CD1c-positive myeloid dendritic cell (primary cell): ENCODE results near the gene C16orf74.

Source experiments
- DNase-seq: peaks from one replicate; pipeline ENCODE4 v3.0.0-alpha.2; 2016; ENCODE audit errors: extremely low spot score

The C16orf74 gene

GRCh38 chr16:85673529-85674417 lies 77.1 kb downstream of the C16orf74 start:
- DNase-seq = no peak

GRCh38 chr16:85670840-85671239 lies 80.1 kb downstream of the C16orf74 start:
- no peak for DNase-seq

DNA sequence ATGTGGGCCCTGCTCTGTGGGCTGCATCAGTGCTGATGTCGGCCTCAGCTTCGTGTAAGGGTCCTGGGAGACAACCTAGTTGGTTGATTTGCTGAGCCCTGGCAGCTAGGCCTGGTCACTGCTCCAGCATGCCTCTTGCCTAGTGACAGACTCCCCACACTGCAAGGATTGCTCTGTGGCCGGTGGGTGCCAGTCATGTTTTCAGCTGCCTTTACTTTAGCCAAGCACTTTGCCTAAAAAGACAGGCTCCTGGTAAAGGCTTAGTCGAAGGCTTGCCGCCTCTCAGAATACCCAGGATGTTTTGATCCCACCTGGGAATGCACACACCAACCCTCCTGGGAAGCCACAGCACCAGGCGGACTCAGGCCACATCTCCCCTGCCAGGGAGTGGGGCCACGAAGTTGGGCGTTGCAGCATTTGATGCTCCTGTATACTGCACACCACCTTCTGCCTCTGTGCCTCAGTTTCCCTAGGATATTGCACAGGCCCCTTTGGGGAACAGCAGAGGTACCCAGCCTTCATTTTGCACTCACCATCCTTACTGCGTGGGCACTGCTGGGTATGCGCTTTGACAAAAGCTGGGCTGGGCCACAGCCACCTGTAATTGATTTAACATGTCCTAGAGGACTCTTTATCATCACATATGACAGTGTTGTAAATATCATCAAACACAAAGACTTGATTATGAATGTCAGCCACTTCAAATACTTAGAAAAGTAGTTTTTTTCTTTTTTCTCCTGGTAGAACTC lies 82.0 kb downstream of the C16orf74 start:
- no peak for DNase-seq

- DNase-seq = no peak
Observed at GRCh38 chr16:85667841-85668413, 83.0 kb downstream of the C16orf74 start.

GRCh38 chr16:85667261-85667660 lies 83.6 kb downstream of the C16orf74 start:
- DNase-seq = no peak

DNA sequence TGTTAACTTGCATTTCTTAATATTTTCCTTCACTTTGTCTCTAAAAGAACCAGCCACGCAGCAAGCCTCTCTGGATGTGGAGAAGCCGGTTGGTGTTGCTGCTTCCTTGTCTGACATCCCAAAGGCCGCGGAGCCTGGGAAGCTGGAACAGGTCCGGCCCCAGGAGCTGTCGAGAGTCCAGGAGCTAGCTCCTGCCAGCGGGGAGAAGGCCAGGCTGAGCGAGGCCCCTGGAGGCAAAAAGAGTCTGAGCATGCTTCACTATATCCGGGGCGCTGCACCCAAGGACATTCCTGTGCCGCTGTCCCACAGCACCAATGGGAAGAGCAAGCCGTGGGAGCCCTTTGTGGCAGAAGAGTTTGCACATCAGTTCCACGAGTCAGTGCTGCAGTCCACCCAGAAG lies 85.0 kb downstream of the C16orf74 start:
- DNase-seq = no peak

DNA sequence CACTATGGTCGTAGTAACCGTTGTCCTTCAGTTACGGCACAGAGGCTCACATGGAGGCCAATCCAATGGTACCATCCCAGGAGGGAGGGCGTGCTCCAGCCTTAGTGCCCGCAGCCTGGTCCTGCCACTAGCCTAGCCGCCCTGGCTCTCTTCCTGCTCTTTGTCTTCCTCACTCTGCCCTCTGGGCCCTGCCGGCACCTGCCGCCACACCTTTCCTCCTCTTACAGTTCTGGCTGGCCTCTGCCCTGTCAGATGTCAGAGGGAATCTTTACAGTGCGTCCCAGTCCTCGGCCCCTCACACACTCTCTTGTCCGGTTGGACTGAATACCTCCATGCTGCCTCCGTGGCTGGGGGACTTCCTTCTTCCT lies 85.5 kb downstream of the C16orf74 start:
- no peak for DNase-seq

GRCh38 chr16:85664580-85665372 lies 86.1 kb downstream of the C16orf74 start:
- no peak for DNase-seq

- DNase-seq = no peak
Observed at GRCh38 chr16:85663891-85664321, 87.0 kb downstream of the C16orf74 start.

GRCh38 chr16:85662976-85663830 lies 87.7 kb downstream of the C16orf74 start:
- no peak for DNase-seq

DNA sequence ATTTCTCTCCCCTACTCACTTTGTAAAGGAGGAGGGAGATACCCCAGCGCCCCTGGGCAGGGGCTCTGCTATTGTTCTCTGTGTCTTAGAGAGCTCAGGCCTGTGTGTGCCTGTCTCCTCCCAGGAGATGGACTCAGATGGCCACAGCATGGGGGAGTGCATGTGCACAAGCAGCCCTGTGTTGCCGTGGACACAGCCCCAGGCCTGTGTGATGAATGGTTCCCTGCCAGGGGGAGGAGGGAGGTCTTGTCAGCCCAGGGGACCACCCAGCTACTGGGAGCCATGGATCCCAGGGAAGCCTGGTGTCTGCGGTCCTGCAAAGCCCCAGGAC lies 88.4 kb downstream of the C16orf74 start:
- no peak for DNase-seq

- DNase-seq = no peak
Observed at GRCh38 chr16:85661740-85662481, 89.0 kb downstream of the C16orf74 start.

DNA sequence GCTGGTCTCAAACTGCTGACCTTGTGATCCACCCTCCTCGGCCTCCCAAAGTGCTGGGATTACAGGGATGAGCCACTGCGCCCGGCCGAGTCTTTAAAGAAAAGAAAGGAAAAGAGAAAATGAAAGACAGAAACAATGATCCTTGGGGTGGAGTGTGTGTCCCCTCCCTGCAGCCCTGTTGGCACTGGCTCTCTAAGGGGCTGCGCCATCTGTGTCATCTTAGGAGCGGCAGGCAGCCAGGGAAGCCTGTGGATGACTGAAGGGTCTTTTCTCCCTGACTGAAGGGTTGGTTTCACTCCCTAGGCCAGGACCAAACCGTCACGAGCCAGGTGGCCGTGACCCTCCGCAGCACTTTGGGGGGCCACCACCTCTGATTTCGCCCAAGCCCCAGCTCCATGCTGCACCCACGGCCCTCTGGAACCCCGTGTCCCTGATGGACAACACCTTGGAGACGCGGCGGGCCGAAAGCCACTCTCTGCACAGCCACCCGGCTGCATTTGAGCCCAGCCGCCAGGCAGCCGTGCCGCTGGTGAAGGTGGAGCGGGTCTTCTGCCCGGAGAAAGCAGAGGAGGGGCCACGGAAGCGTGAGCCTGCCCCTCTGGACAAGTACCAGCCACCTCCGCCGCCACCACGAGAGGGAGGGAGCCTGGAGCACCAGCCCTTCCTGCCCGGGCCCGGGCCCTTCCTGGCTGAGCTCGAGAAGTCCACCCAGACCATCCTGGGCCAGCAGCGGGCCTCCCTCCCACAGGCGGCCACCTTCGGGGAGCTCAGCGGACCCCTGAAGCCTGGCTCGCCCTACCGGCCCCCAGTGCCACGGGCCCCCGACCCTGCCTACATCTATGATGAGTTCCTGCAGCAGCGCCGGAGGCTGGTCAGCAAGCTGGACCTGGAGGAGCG lies 89.8 kb downstream of the C16orf74 start:
- DNase-seq = no peak

DNA sequence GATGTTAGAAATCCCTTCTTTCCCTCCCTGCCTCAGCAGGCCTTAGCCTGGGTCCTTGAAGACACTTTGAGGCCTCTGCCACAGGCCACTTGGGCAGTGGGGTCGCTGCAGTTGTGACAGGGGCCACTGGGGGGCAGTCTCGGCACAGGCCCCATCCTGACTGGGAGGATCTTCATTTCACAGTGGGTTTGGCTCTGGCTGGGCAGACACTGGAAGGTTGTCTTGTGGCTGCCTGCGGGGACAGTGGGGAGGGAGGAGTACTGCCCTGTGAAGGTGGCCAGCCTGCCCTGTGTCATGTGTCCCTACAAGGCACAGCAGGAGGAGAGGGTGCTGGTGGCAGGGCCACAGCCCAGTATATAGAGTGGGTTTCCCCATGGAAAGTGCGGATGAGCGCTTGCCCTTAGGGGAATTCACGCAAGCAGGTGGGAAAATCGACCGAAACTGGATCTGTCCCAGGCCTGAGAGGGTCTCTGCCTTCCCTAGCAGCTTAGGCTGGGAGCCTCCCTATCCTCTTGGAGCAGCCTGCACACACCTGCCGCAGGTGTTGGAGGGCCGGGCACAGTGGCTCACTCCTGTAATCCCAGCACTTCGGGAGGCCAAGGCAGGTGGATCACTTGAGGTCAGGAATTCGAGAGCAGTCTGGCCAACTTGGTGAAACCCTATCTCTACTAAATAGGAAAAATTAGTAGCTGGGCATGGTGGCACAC lies 90.9 kb downstream of the C16orf74 start:
- DNase-seq = peak; percentile 59

- DNase-seq = no peak
Observed at GRCh38 chr16:85659336-85659735, 91.6 kb downstream of the C16orf74 start.

DNA sequence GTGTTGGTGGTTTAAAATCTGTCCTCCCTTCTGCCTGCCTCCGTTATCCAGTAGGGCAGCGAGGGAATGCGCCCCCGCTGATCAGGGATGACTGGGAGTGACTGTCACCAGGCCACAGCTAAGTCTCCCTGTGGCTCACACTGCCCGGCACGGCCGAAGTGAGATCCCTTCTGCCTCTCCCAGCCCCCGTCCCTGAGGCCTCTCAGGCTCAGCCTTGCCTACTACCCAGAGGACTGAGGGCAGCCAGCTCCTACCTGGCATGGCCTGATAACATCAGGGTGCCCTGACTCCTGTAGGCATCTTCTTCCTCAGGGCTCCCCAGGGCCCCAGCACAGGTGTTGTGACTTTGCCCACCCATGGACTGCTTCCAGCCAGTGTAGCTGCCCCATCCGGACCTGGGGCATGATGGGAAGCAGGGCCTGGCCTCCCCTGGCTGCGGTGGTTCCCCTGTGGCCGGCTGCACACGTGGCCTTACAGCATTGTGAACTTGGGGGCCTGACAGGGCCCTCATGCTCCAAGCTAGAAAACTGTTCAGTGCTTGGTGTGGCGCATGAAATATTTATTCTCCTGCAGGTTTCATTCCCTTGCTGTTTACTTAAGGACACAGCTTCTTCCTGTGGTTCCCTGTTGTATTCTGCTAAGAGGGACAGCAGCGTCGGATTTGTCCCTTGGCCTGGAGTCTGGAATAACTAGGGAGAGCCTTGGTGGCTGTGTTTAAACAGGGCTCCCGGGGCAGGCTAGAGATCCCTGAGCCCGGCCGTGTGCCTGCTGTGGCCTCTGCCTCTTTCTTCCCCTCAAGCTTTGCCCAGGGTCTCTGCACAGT lies 92.2 kb downstream of the C16orf74 start:
- DNase-seq = no peak

DNA sequence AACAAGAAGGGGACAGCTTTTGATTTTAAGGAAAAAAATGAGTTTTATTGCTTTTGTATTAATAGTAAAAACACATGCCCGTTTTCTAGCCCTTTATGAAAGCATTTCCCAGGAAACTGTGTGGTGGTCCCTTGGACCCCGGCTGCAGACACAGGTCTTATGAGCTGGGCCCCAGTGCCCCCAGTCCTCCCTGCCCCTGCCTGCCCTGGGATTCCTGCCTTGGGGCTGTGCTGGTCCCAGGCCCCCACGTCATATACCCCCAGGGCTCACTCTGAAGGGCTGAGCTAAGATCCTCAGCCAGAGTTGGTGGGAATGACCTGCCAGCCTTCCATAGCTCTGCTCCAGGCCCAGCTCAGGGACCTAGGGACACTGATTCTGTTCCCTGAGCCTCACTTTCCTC lies 92.9 kb downstream of the C16orf74 start:
- no peak for DNase-seq
